HepG2 (cell line): ENCODE results near the gene RGS7. TPM values are rescaled to one million over a fixed set of nuclear protein-coding genes. Genes with fewer than 3 reads are reported as not detected.

Experiments
- ATAC-seq: fragments of 200-7000 bp; cut with Tn5 transposase; 3 replicates; pipeline ENCODE4 v1.9.1; 2020; ENCODE audit warnings: mild to moderate bottlenecking, moderate library complexity
- BruUV-seq: library from RNA; stranded (reverse); fragments of 400-500 nt; replicated peaks from 2 replicates; lab custom pipeline; 2021; lab: Mats Ljungman, UMichigan
- CTCF ChIA-PET: fragments of 300-600 bp; formaldehyde crosslinking; extraction: SDS; loops from one replicate; lab custom pipeline; 2021; ENCODE audit warnings: low total read pairs, inconsistent platforms, low intra/inter-chr PET ratio; lab: Yijun Ruan, JAX
- POLR2A ChIA-PET: fragments of 350-600 bp; sonication (Branson Sonifier 250); formaldehyde crosslinking; loops from one replicate; lab custom pipeline; 2020; ENCODE audit warnings: antibody characterized with exemption, inconsistent platforms; lab: Yijun Ruan, JAX
- DNase-seq: peaks from one replicate; pipeline ENCODE4 v3.0.0-alpha.2; 2015; ENCODE audit warnings: low spot score
- FAIRE-seq: peaks from 3 replicates; lab custom pipeline; 2011; peaks lifted over from hg19 to GRCh38; lab: Jason Lieb, UNC
- H2AFZ ChIP-seq: one replicate; pipeline ENCODE4 v1.6.1; 2011; ENCODE audit warnings: low read length, inconsistent platforms
- H3K27ac ChIP-seq: fragments of 300-600 bp; 3 replicates; pipeline ENCODE4 v1.8.0; 2011; ENCODE audit warnings: mixed run types, mild to moderate bottlenecking, mixed read lengths, low read length, inconsistent platforms; ENCODE audit not compliant: insufficient read depth; ENCODE audit errors: extremely low read length
- H3K27me3 ChIP-seq, 2 experiments: fragments of 200-600 bp in 1 of 2; 2 replicates in 1 of 2; 3 replicates in 1 of 2; pipeline versions ENCODE4 v1.6.0 to v1.8.0; 2011; ENCODE audit warnings: low read length in 2 of 2, mild to moderate bottlenecking in 2 of 2, moderate library complexity in 2 of 2, inconsistent platforms in 1 of 2; ENCODE audit not compliant: insufficient read depth in 2 of 2, control insufficient read depth in 1 of 2
- H3K36me3 ChIP-seq, 2 experiments: fragments of 200-600 bp in 1 of 2; replicated peaks in 1 of 2; 2 replicates in 1 of 2; 3 replicates in 1 of 2; pipeline versions ENCODE4 v1.5.1 to v1.8.0; 2011; ENCODE audit warnings: low read length in 2 of 2, inconsistent platforms in 1 of 2; ENCODE audit not compliant: insufficient read depth in 2 of 2, control insufficient read depth in 1 of 2
- H3K4me1 ChIP-seq: 2 replicates; pipeline ENCODE4 v1.5.1; 2012; ENCODE audit warnings: low read length, inconsistent platforms; ENCODE audit not compliant: insufficient read depth
- H3K4me2 ChIP-seq: 2 replicates; pipeline ENCODE4 v1.6.0; 2011; ENCODE audit warnings: low read depth, low read length, inconsistent platforms
- H3K4me3 ChIP-seq, 3 experiments: fragments of 200-600 bp in 1 of 3; sonication (generic), shearing (Covaris generic) in 1 of 3; replicated peaks in 1 of 3; 2 replicates each; pipeline ENCODE4 v1.5.1; 2011 to 2016; ENCODE audit warnings: low read length in 3 of 3, inconsistent platforms in 2 of 3, low read depth in 2 of 3, mild to moderate bottlenecking in 2 of 3, control low read depth in 1 of 3, mixed read lengths in 1 of 3; ENCODE audit not compliant: insufficient read depth in 1 of 3
- H3K79me2 ChIP-seq: one replicate; pipeline ENCODE4 v1.6.1; 2011; ENCODE audit warnings: low read length, inconsistent platforms; ENCODE audit not compliant: insufficient read depth
- H3K9ac ChIP-seq: 2 replicates; pipeline ENCODE4 v1.6.0; 2011; ENCODE audit warnings: mild to moderate bottlenecking, low read depth, low read length, inconsistent platforms; ENCODE audit not compliant: insufficient read depth
- H3K9me3 ChIP-seq: 2 replicates; pipeline ENCODE4 v1.5.1; 2012; ENCODE audit warnings: mild to moderate bottlenecking, low read length
- H4K20me1 ChIP-seq: 2 replicates; pipeline ENCODE4 v1.6.0; 2011; ENCODE audit warnings: inconsistent platforms, mild to moderate bottlenecking, low read length, moderate library complexity; ENCODE audit not compliant: insufficient read depth
- CBX2 ChIP-seq, 2 experiments: fragments of 200-600 bp in 1 of 2; sonication (generic); formaldehyde crosslinking in 1 of 2; IDR thresholded peaks; 2 replicates each; pipeline versions ENCODE4 v1.7.0 to v1.8.1; 2018 to 2022; ENCODE audit warnings: low read depth in 2 of 2, low read length in 1 of 2, mild to moderate bottlenecking in 1 of 2, missing genetic modification reagents in 1 of 2
- FOXM1 ChIP-seq: sonication (generic); formaldehyde crosslinking; IDR thresholded peaks from 2 replicates; pipeline ENCODE4 v1.5.0; 2020; ENCODE audit warnings: missing genetic modification reagents
- MAFF ChIP-seq: IDR thresholded peaks from 2 replicates; pipeline ENCODE4 v1.6.1; 2011; ENCODE audit warnings: low read depth, low read length, improper control_type of control experiment
- NRL ChIP-seq: sonication (generic); formaldehyde crosslinking; IDR thresholded peaks from 2 replicates; pipeline ENCODE4 v1.5.0; 2020; ENCODE audit warnings: missing genetic modification reagents, mild to moderate bottlenecking, moderate library complexity, borderline replicate concordance
- SOX5 ChIP-seq: IDR thresholded peaks from 2 replicates; pipeline ENCODE4 v1.6.1; 2016; ENCODE audit warnings: borderline replicate concordance
- TGIF2 ChIP-seq: IDR thresholded peaks from 2 replicates; pipeline ENCODE4 v1.6.1; 2016; ENCODE audit warnings: control low read depth, missing compliant biosample characterization
- ZC3H4 ChIP-seq: sonication (generic); formaldehyde crosslinking; IDR thresholded peaks from 2 replicates; pipeline ENCODE4 v1.4.0; 2020; ENCODE audit warnings: missing genetic modification reagents, borderline replicate concordance
- ZNF160 ChIP-seq: sonication (generic); formaldehyde crosslinking; IDR thresholded peaks from 2 replicates; pipeline ENCODE4 v1.8.0; 2022; ENCODE audit warnings: mild to moderate bottlenecking, inconsistent platforms, missing genetic modification reagents
- ZNF660 ChIP-seq: sonication (generic); formaldehyde crosslinking; IDR thresholded peaks from 2 replicates; pipeline ENCODE4 v1.5.1; 2020; ENCODE audit warnings: mild to moderate bottlenecking, low read depth, missing genetic modification reagents, borderline replicate concordance
- ZNF672 ChIP-seq: sonication (generic); formaldehyde crosslinking; IDR thresholded peaks from 2 replicates; pipeline ENCODE4 v1.8.1; 2022; ENCODE audit warnings: missing genetic modification reagents
- ZNF7 ChIP-seq: IDR thresholded peaks from 2 replicates; pipeline ENCODE4 v1.6.1; 2016; ENCODE audit warnings: missing biosample characterization, missing genetic modification reagents
- WGBS: methylation state at CpG from one replicate; pipeline ENCODE4 v1.1.6; 2017; ENCODE audit warnings: low lambda C conversion rate; 5-methylcytosine and 5-hydroxymethylcytosine counted together
- in situ Hi-C: cut with HindIII; loops from 2 replicates; pipeline ENCODE4 v1.10.0; 2017; ENCODE audit warnings: low pct_unique_long_range_greater_than_20kb; ENCODE audit not compliant: extremely low pct_ligation_motif_present
- intact Hi-C: fragments of 100-400 bp; cut with micrococcal nuclease; formaldehyde crosslinking; loops from one replicate; pipeline ENCODE4 v1.10.0; 2022; ENCODE audit not compliant: unreplicated experiment
- polyA plus RNA-seq, 8 experiments: library from polyadenylated mRNA; depleted of rRNA in 3 of 8; stranded (reverse) in 7 of 8; unstranded in 1 of 8; fragments of >200 nt; fragmentation: Illumina TruSeq in 4 of 8; extraction: Trizol in 4 of 8; gene quantifications; 2 replicates each; pipeline versions ENCODE4 v1.2.1 to v1.2.3, GENCODE V29; 2011 to 2016; ENCODE audit warnings: low read depth in 4 of 8, missing spikeins in 1 of 8, mixed read lengths in 1 of 8; ENCODE audit not compliant: insufficient read depth in 1 of 8
- total RNA-seq, 5 experiments: library from RNA; depleted of rRNA; stranded (reverse); fragments of >200 nt; fragmentation: Illumina TruSeq; extraction: Trizol; gene quantifications; 2 replicates each; pipeline ENCODE4 v1.2.3, GENCODE V29; 2016; ENCODE audit warnings: low read depth in 1 of 5
- TF ChIP-seq, protein P1 (sequence below): sonication (generic); formaldehyde crosslinking; IDR thresholded peaks from 2 replicates; pipeline ENCODE4 v1.4.0; 2020; ENCODE audit warnings: missing genetic modification reagents
- TF ChIP-seq, protein P2 (sequence below): IDR thresholded peaks from 2 replicates; pipeline ENCODE4 v1.6.1; 2018; ENCODE audit warnings: missing genetic modification reagents
- TF ChIP-seq, protein P3 (sequence below): sonication (generic); formaldehyde crosslinking; IDR thresholded peaks from 2 replicates; pipeline ENCODE4 v1.8.1; 2023; ENCODE audit warnings: mild to moderate bottlenecking, moderate library complexity, missing genetic modification reagents
- TF ChIP-seq, protein P4 (sequence below): sonication (generic); formaldehyde crosslinking; IDR thresholded peaks from 2 replicates; pipeline ENCODE4 v1.5.0; 2020; ENCODE audit warnings: missing genetic modification reagents

RGS7 gene
- total and polyA plus RNA-seq, 2 of the 13 experiments (the other 11 are each of a cell fraction or from before 2014, with no cell fraction given) = not detected

DNA sequence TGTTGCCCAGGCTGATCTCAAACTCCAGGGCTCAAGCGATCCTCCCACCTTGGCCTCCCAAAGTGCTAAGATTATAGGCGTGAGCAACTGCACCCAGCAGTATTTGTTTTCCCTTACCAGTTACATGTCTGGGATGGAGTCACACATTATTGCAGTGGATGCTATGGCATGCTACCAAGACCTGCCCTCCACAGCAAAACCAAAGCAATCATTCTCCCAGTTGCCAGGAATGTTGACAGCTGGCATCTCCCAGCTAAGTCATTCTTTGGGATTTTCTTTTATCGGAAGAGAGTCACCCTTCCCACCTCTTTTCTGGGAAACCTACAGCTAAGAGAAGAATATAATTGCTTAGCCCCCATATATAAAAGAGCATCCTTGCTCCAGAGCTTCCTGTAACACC, 49.4 kb upstream of the RGS7 start:
- intact Hi-C loops = no loop called here
- in situ Hi-C loops = no loop called here
- no peak for ATAC-seq
- TF ChIP-seq ZC3H4 = no peak
- TF ChIP-seq NRL = no peak
- no peak for TF ChIP-seq ZNF7
- TF ChIP-seq SOX5 (CRISPR knock-in tag) = no peak
- TF ChIP-seq FOXM1 (CRISPR knock-in tag) = no peak
- TF ChIP-seq, protein P1, sequence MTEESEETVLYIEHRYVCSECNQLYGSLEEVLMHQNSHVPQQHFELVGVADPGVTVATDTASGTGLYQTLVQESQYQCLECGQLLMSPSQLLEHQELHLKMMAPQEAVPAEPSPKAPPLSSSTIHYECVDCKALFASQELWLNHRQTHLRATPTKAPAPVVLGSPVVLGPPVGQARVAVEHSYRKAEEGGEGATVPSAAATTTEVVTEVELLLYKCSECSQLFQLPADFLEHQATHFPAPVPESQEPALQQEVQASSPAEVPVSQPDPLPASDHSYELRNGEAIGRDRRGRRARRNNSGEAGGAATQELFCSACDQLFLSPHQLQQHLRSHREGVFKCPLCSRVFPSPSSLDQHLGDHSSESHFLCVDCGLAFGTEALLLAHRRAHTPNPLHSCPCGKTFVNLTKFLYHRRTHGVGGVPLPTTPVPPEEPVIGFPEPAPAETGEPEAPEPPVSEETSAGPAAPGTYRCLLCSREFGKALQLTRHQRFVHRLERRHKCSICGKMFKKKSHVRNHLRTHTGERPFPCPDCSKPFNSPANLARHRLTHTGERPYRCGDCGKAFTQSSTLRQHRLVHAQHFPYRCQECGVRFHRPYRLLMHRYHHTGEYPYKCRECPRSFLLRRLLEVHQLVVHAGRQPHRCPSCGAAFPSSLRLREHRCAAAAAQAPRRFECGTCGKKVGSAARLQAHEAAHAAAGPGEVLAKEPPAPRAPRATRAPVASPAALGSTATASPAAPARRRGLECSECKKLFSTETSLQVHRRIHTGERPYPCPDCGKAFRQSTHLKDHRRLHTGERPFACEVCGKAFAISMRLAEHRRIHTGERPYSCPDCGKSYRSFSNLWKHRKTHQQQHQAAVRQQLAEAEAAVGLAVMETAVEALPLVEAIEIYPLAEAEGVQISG (CRISPR knock-in tag) = no peak
- no peak for TF ChIP-seq CBX2 (IDR thresholded peaks at IDR 0.05; ENCODE audit: low read depth, low read length)
- TF ChIP-seq CBX2 (CRISPR knock-in tag; IDR thresholded peaks at IDR 0.05; ENCODE audit: low read depth) = no peak
- no peak for TF ChIP-seq ZNF672 (CRISPR knock-in tag)
- TF ChIP-seq, protein P2, sequence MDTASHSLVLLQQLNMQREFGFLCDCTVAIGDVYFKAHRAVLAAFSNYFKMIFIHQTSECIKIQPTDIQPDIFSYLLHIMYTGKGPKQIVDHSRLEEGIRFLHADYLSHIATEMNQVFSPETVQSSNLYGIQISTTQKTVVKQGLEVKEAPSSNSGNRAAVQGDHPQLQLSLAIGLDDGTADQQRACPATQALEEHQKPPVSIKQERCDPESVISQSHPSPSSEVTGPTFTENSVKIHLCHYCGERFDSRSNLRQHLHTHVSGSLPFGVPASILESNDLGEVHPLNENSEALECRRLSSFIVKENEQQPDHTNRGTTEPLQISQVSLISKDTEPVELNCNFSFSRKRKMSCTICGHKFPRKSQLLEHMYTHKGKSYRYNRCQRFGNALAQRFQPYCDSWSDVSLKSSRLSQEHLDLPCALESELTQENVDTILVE (CRISPR knock-in tag) = no peak
- TF ChIP-seq MAFF = no peak
- TF ChIP-seq, protein P3, sequence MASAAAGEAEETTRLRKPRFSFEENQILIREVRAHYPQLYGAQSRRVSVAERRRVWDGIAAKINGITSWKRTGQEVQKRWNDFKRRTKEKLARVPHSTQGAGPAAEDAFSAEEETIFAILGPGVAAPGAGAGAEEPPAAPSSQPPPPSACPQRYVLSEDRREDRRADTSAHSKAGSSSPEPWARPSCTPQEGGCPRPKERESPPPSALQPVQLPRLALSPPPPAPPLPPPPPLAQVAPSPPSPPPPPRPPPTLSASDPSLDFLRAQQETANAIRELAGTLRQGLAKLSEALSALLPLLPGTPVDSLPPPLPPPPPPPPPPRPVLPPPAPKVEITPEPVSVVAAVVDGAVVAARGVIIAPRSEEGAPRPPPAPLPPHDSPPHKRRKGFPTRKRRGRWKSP (CRISPR knock-in tag) = no peak
- TF ChIP-seq, protein P4, sequence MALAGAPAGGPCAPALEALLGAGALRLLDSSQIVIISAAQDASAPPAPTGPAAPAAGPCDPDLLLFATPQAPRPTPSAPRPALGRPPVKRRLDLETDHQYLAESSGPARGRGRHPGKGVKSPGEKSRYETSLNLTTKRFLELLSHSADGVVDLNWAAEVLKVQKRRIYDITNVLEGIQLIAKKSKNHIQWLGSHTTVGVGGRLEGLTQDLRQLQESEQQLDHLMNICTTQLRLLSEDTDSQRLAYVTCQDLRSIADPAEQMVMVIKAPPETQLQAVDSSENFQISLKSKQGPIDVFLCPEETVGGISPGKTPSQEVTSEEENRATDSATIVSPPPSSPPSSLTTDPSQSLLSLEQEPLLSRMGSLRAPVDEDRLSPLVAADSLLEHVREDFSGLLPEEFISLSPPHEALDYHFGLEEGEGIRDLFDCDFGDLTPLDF = no peak
- no peak for TF ChIP-seq ZNF660 (CRISPR knock-in tag)
- no peak for TF ChIP-seq TGIF2 (CRISPR knock-in tag)
- no peak for TF ChIP-seq ZNF160 (CRISPR knock-in tag)
- Histone ChIP-seq H3K4me2 (no peak overlapping the region), H4K20me1 (no peaks in the 10 kb centered on the region), H3K27me3 (no peaks in the 10 kb centered on the region), H2AFZ (no peak overlapping the region), H3K9ac (no peak overlapping the region), H3K4me3 (no peak overlapping the region), H3K4me1 (no peaks in the 10 kb centered on the region), H3K36me3 (no peaks in the 10 kb centered on the region), H3K27ac (no peak overlapping the region), H3K79me2 (no peaks in the 10 kb centered on the region), H3K9me3 (no peaks in the 10 kb centered on the region)
- no peak for FAIRE-seq
- no TSS peak for BruUV-seq
- DNase-seq = no peak
- ChIA-PET POLR2A (no interaction called here), CTCF (no interaction called here)
- WGBS = 79% methylated on average over 3 of the region's 3 CpGs
